ENCODE results near the gene KRTAP10-10.
"Not testable (repeated sequence)": the region's sequence is repeated elsewhere in the genome, so short reads cannot be mapped to it uniquely, and the experiment has no call there.

The KRTAP10-10 gene

GRCh38 chr21:44637018-44637850 lies at the start of gene KRTAP10-10:
Gene KRTAP10-10, plus strand, starts transcription at chr21:44637356. Its CDS starts 62 bp downstream, at chr21:44637418.
- H3K27ac ChIP-seq, result no peak within 1 kb of the TSS
- no peak for TF ChIP-seq CTCF (IDR thresholded peaks at IDR 0.05)
- DNase-seq (ENCODE audit: low spot score), result peak; percentile 58
- no peak within 1 kb of the TSS for H3K4me3 ChIP-seq

GRCh38 chr21:44589094-44589493 lies 48.1 kb upstream of the KRTAP10-10 start:
- H3K27ac ChIP-seq, result no peak overlapping the region
- no peak for DNase-seq (ENCODE audit: low spot score)
- no peak for TF ChIP-seq CTCF (IDR thresholded peaks at IDR 0.05)
- no peak overlapping the region for H3K4me3 ChIP-seq

GRCh38 chr21:44589586-44590305 lies 47.4 kb upstream of the KRTAP10-10 start:
- TF ChIP-seq CTCF (IDR thresholded peaks at IDR 0.05), result no peak
- no peak overlapping the region for H3K27ac ChIP-seq
- no peak for DNase-seq (ENCODE audit: low spot score)
- no peak overlapping the region for H3K4me3 ChIP-seq

- no peak overlapping the region for H3K4me3 ChIP-seq
- no peak for DNase-seq (ENCODE audit: low spot score)
- no peak overlapping the region for H3K27ac ChIP-seq
- no peak for TF ChIP-seq CTCF (IDR thresholded peaks at IDR 0.05)
These were observed 46.8 kb upstream of the KRTAP10-10 start for GRCh38 chr21:44590311-44590721.

GRCh38 chr21:44590897-44591800 lies 46.0 kb upstream of the KRTAP10-10 start:
- not testable (repeated sequence) for H3K27ac ChIP-seq; DNase-seq (ENCODE audit: low spot score); H3K4me3 ChIP-seq

GRCh38 chr21:44591801-44592130 lies 45.4 kb upstream of the KRTAP10-10 start:
- not testable (repeated sequence) for DNase-seq (ENCODE audit: low spot score); H3K27ac ChIP-seq; H3K4me3 ChIP-seq

- no peak for TF ChIP-seq CTCF (IDR thresholded peaks at IDR 0.05)
- Histone ChIP-seq H3K27ac (no peak within 1 kb of the TSS), H3K4me3 (no peak within 1 kb of the TSS)
- no peak for DNase-seq (ENCODE audit: low spot score)
These were observed 44.5 kb upstream of the KRTAP10-10 start, which contains the start of gene KRTAP10-6 for GRCh38 chr21:44592446-44593311. Gene KRTAP10-6, minus strand, starts transcription at chr21:44592505. Its CDS starts 21 bp downstream, at chr21:44592484.
